LHCN-M2 (cell line): ENCODE measurements around the gene HIVEP1. TPM values are rescaled to one million over a fixed set of nuclear protein-coding genes. Genes with fewer than 3 reads are reported as not detected.
"Not testable (repeated sequence)": the region's sequence is repeated elsewhere in the genome, so short reads cannot be mapped to it uniquely, and the experiment has no call there.

Experiments
- DNase-seq: peaks from one replicate; pipeline ENCODE4 v3.0.0-alpha.2; 2012; ENCODE audit warnings: low read depth
- total RNA-seq: library from RNA; depleted of rRNA; stranded (reverse); fragments of >200 nt; gene quantifications from 2 replicates; pipeline ENCODE4 v1.2.3, GENCODE V29; 2014

HIVEP1 gene
- total RNA-seq, 1 experiment from 2014 or later = 8.2 TPM

GRCh38 chr6:12152023-12152970, 140.2 kb downstream of the HIVEP1 start:
- DNase-seq = no peak

GRCh38 chr6:12155769-12156168, 143.7 kb downstream of the HIVEP1 start:
- not testable (repeated sequence) for DNase-seq

GRCh38 chr6:12158686-12159415, 146.7 kb downstream of the HIVEP1 start:
- no peak for DNase-seq

- DNase-seq = peak; percentile 98
These were observed 148.2 kb downstream of the HIVEP1 start for GRCh38 chr6:12160326-12160725.

GRCh38 chr6:12162213-12162612, 150.1 kb downstream of the HIVEP1 start:
- no peak for DNase-seq

GRCh38 chr6:12163149-12163548, 151.0 kb downstream of the HIVEP1 start:
- peak; percentile 35 for DNase-seq

GRCh38 chr6:12163744-12164507, 151.8 kb downstream of the HIVEP1 start:
- DNase-seq = no peak

- DNase-seq = no peak
These were observed 152.3 kb downstream of the HIVEP1 start for GRCh38 chr6:12164508-12164770.

- DNase-seq = no peak
These were observed 153.2 kb downstream of the HIVEP1 start for GRCh38 chr6:12165297-12165696.

GRCh38 chr6:12165722-12166280, 153.7 kb downstream of the HIVEP1 start:
- no peak for DNase-seq

GRCh38 chr6:12169377-12169776, 157.3 kb downstream of the HIVEP1 start:
- no peak for DNase-seq

- no peak for DNase-seq
These were observed 158.4 kb downstream of the HIVEP1 start for GRCh38 chr6:12170351-12171092.

- no peak for DNase-seq
These were observed 159.6 kb downstream of the HIVEP1 start for GRCh38 chr6:12171717-12172116.

- DNase-seq = no peak
These were observed 160.5 kb downstream of the HIVEP1 start for GRCh38 chr6:12172572-12172971.

- DNase-seq = no peak
These were observed 161.1 kb downstream of the HIVEP1 start for GRCh38 chr6:12173181-12173580.

GRCh38 chr6:12173661-12174060, 161.5 kb downstream of the HIVEP1 start:
- no peak for DNase-seq

GRCh38 chr6:12174878-12175277, 162.8 kb downstream of the HIVEP1 start:
- peak; percentile 46 for DNase-seq

GRCh38 chr6:12175626-12176025, 163.5 kb downstream of the HIVEP1 start:
- DNase-seq = no peak

- DNase-seq = not testable (repeated sequence)
These were observed 164.7 kb downstream of the HIVEP1 start for GRCh38 chr6:12176782-12177181.

GRCh38 chr6:12178521-12178920, 166.4 kb downstream of the HIVEP1 start:
- DNase-seq = no peak

- DNase-seq = no peak
These were observed 169.4 kb downstream of the HIVEP1 start for GRCh38 chr6:12181481-12181880.
